Caco-2 (cell line): ENCODE measurements around the gene WRAP73. TPM values are rescaled to one million over a fixed set of nuclear protein-coding genes. Genes with fewer than 3 reads are reported as not detected.
A peak's percentile ranks its signal among the peaks of the same experiment; 100 is the strongest.

Source experiments
- BruUV-seq: library from RNA; stranded (reverse); fragments of 400-500 nt; replicated peaks from 2 replicates; lab custom pipeline; 2021; lab: Mats Ljungman, UMichigan
- CTCF ChIA-PET: fragments of 300-600 bp; sonication (Branson Sonifier 250); formaldehyde crosslinking; loops from one replicate; lab custom pipeline; 2022; ENCODE audit warnings: antibody characterized with exemption; lab: Charles Lee
- POLR2A ChIA-PET: fragments of 300-600 bp; sonication (Branson Sonifier 250); formaldehyde crosslinking; loops from one replicate; lab custom pipeline; 2022; ENCODE audit warnings: antibody characterized with exemption; lab: Charles Lee
- DNase-seq, 2 experiments: peaks; one replicate each; pipeline versions ENCODE4 v3.0.0 to v3.0.0-alpha.2; 2020 to 2022
- H3K27me3 ChIP-seq: replicated peaks from 2 replicates; pipeline ENCODE4 v1.6.0; 2011; ENCODE audit warnings: low read length; ENCODE audit not compliant: control insufficient read depth, insufficient read depth
- H3K36me3 ChIP-seq: 2 replicates; pipeline ENCODE4 v1.5.1; 2011; ENCODE audit warnings: low read length; ENCODE audit not compliant: control insufficient read depth, insufficient read depth
- H3K4me1 ChIP-seq: fragments of 250-450 bp; sonication (Bioruptor Pico); 2 replicates; pipeline ENCODE4 v1.5.1; 2020; ENCODE audit warnings: mild to moderate bottlenecking
- H3K4me3 ChIP-seq: 2 replicates; pipeline ENCODE4 v1.5.1; 2011; ENCODE audit warnings: low read depth, mild to moderate bottlenecking, control low read depth, low read length
- H3K9me3 ChIP-seq: fragments of 250-450 bp; sonication (Bioruptor Pico); 2 replicates; pipeline ENCODE4 v1.5.1; 2020; ENCODE audit warnings: mild to moderate bottlenecking, moderate library complexity
- H3K27ac Mint-ChIP-seq: one replicate; pipeline ENCODE4 v1.8.0; 2022; ENCODE audit warnings: mixed read lengths; ENCODE audit not compliant: unreplicated experiment
- H3K27me3 Mint-ChIP-seq: one replicate; pipeline ENCODE4 v1.8.0; 2022; ENCODE audit warnings: mixed read lengths; ENCODE audit not compliant: insufficient read depth, unreplicated experiment
- H3K36me3 Mint-ChIP-seq: one replicate; pipeline ENCODE4 v1.8.0; 2022; ENCODE audit warnings: mild to moderate bottlenecking, mixed read lengths; ENCODE audit not compliant: insufficient read depth, unreplicated experiment
- H3K4me1 Mint-ChIP-seq: one replicate; pipeline ENCODE4 v1.8.0; 2022; ENCODE audit warnings: low read depth, mixed read lengths; ENCODE audit not compliant: unreplicated experiment
- H3K4me3 Mint-ChIP-seq: one replicate; pipeline ENCODE4 v1.8.0; 2022; ENCODE audit warnings: mild to moderate bottlenecking, moderate library complexity, mixed read lengths; ENCODE audit not compliant: unreplicated experiment
- H3K9me3 Mint-ChIP-seq: one replicate; pipeline ENCODE4 v1.8.0; 2022; ENCODE audit warnings: mixed read lengths; ENCODE audit not compliant: unreplicated experiment
- CTCF ChIP-seq, 2 experiments: fragments of 200-600 bp in 1 of 2; IDR thresholded peaks; 1 replicate in 1 of 2; 2 replicates in 1 of 2; pipeline versions ENCODE4 v1.5.1 to v1.8.0; 2011 to 2022; ENCODE audit warnings: antibody characterized with exemption in 1 of 2, control low read depth in 1 of 2, inconsistent platforms in 1 of 2, low read depth in 1 of 2, low read length in 1 of 2, mild to moderate bottlenecking in 1 of 2, moderate library complexity in 1 of 2; ENCODE audit not compliant: insufficient read depth in 1 of 2, severe bottlenecking in 1 of 2, unreplicated experiment in 1 of 2
- intact Hi-C: fragments of 100-400 bp; cut with micrococcal nuclease; formaldehyde crosslinking; loops from one replicate; pipeline ENCODE4 v1.10.0; 2022; ENCODE audit not compliant: unreplicated experiment
- total RNA-seq: library from RNA; stranded (reverse); gene quantifications from 2 replicates; pipeline ENCODE4 v1.2.3, GENCODE V29; 2022

WRAP73 gene
- total RNA-seq, 1 experiment from 2014 or later = 31.6 TPM

- H3K27ac Mint-ChIP-seq = no peak within 1 kb of the TSS
- no peaks in the 10 kb centered on the region for H3K27me3 Mint-ChIP-seq
- peaks cover 5% of the 10 kb centered on the region for H3K36me3 Mint-ChIP-seq
- Histone ChIP-seq H3K27me3 (no peaks in the 10 kb centered on the region), H3K4me1 (peaks cover 9% of the 10 kb centered on the region; the same call in 1 of the 2 replicates), H3K4me3 (peak within 1 kb of the TSS; percentile 84), H3K36me3 (no peaks in the 10 kb centered on the region), H3K9me3 (no peaks in the 10 kb centered on the region)
- BruUV-seq = no TSS peak
- intact Hi-C loops = no loop called here
- CTCF ChIA-PET = interaction anchor here (2.2 kb wide), 1 partner anchor 33 kb away, joined by 5 read pairs; no protein-coding TSS in a partner anchor
- TF ChIP-seq CTCF (IDR thresholded peaks at IDR 0.05; ENCODE audit: insufficient read depth in 1 of 2, low read depth in 1 of 2, low read length in 1 of 2, severe bottlenecking in 1 of 2, unreplicated experiment in 1 of 2) = no peak
- peak within 1 kb of the TSS; percentile 62 for H3K4me3 Mint-ChIP-seq
- H3K4me1 Mint-ChIP-seq = no peaks in the 10 kb centered on the region
- POLR2A ChIA-PET = no interaction called here
- DNase-seq = peak; percentile 64 to 67
- no peaks in the 10 kb centered on the region for H3K9me3 Mint-ChIP-seq
Measured at GRCh38 chr1:3651930-3652547, 2.1 kb upstream of the WRAP73 start, which contains the start of gene TP73. Gene TP73, plus strand, starts transcription at chr1:3652516. Its CDS starts 29,850 bp downstream, at chr1:3682366.

GRCh38 chr1:3651026-3651929 lies 1.4 kb upstream of the WRAP73 start:
- Mint-ChIP-seq H3K27ac (no peak overlapping the region), H3K4me1 (no peaks in the 10 kb centered on the region), H3K9me3 (no peaks in the 10 kb centered on the region), H3K4me3 (peak overlapping the region; percentile 62), H3K36me3 (peaks cover 5% of the 10 kb centered on the region), H3K27me3 (no peaks in the 10 kb centered on the region)
- Histone ChIP-seq H3K4me3 (peak overlapping the region; percentile 84), H3K4me1 (peaks cover 9% of the 10 kb centered on the region; the same call in 1 of the 2 replicates), H3K9me3 (no peaks in the 10 kb centered on the region), H3K36me3 (no peaks in the 10 kb centered on the region), H3K27me3 (no peaks in the 10 kb centered on the region)
- CTCF ChIA-PET = no interaction called here
- no peak for TF ChIP-seq CTCF (IDR thresholded peaks at IDR 0.05; ENCODE audit: insufficient read depth in 1 of 2, low read depth in 1 of 2, low read length in 1 of 2, severe bottlenecking in 1 of 2, unreplicated experiment in 1 of 2)
- no peak for DNase-seq
- POLR2A ChIA-PET = no interaction called here
- no TSS peak for BruUV-seq
- intact Hi-C loops = no loop called here

- TF ChIP-seq CTCF (IDR thresholded peaks at IDR 0.05; ENCODE audit: insufficient read depth in 1 of 2, low read depth in 1 of 2, low read length in 1 of 2, severe bottlenecking in 1 of 2, unreplicated experiment in 1 of 2) = no peak
- H3K9me3 ChIP-seq = no peaks in the 10 kb centered on the region
- Mint-ChIP-seq H3K27ac (no peak overlapping the region), H3K4me1 (no peaks in the 10 kb centered on the region), H3K27me3 (no peaks in the 10 kb centered on the region), H3K36me3 (peaks cover 10% of the 10 kb centered on the region), H3K9me3 (no peaks in the 10 kb centered on the region), H3K4me3 (peak overlapping the region; percentile 72)
- H3K27me3 ChIP-seq = no peaks in the 10 kb centered on the region
- H3K4me1 ChIP-seq = peaks cover 9% of the 10 kb centered on the region; the same call in 1 of the 2 replicates
- intact Hi-C loops = no loop called here
- CTCF ChIA-PET = no interaction called here
- POLR2A ChIA-PET = no interaction called here
- no peak overlapping the region for H3K4me3 ChIP-seq
- BruUV-seq = no TSS peak
- H3K36me3 ChIP-seq = no peaks in the 10 kb centered on the region
- no peak for DNase-seq
Measured at GRCh38 chr1:3650248-3651025, 534 bp upstream of the WRAP73 start.
